T-helper 2 cell treated with Interferon-gamma antibody and Interleukin-4, amounts not matched to agents 100 ng/mL and 5 ng/mL, for 36 hours (primary cell): ENCODE measurements around the gene CD200R1. TPM values are rescaled to one million over a fixed set of nuclear protein-coding genes. Genes with fewer than 3 reads are reported as not detected.
"Not testable (repeated sequence)": the region's sequence is repeated elsewhere in the genome, so short reads cannot be mapped to it uniquely, and the experiment has no call there.

ENCODE experiments used
- intact Hi-C: fragments of 100-400 bp; cut with micrococcal nuclease; formaldehyde crosslinking; loops from one replicate; pipeline ENCODE4 v1.15.1; 2023
- total RNA-seq: library from RNA; stranded (reverse); gene quantifications from 2 replicates; pipeline ENCODE4 v1.2.3, GENCODE V29; 2022

CD200R1 gene
- total RNA-seq, 1 donor from 2014 or later = 13.1 TPM

- intact Hi-C loops = loop anchor here (10.0 kb wide), 1 partner anchor 841 kb away; the partner anchor contains the start of gene GCSAM
These were observed 1.1 kb upstream of the CD200R1 start for GRCh38 chr3:112976001-112976400.

DNA sequence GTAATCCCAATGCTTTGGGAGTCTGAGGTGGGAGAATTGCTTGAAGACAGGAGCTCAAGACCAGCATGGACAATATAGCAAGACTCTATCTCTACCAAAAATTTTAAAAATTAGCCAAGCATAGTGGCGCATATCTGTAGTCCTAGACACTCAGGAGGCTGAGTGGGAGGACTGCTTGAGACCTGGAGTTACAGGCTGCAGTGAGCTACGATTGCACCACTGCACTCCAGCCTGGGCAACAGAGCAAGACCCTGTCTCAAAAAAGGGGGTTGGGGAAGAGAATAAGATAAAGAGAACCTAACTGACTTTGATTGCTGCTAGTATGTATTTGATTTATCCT, 755 bp downstream of the CD200R1 start:
- intact Hi-C loops = loop anchor here (2.0 to 10.0 kb wide), 3 partner anchors 15 to 839 kb away; partner anchors contain the start of genes CD200R1L and GCSAM

- intact Hi-C loops = loop anchor here (1.0 to 10.0 kb wide), 6 partner anchors 15 to 839 kb away; partner anchors contain the start of genes CD200R1L, GCSAM, GTPBP8 and SLC35A5
These were observed 1.4 kb downstream of the CD200R1 start for GRCh38 chr3:112973325-112974177.

DNA sequence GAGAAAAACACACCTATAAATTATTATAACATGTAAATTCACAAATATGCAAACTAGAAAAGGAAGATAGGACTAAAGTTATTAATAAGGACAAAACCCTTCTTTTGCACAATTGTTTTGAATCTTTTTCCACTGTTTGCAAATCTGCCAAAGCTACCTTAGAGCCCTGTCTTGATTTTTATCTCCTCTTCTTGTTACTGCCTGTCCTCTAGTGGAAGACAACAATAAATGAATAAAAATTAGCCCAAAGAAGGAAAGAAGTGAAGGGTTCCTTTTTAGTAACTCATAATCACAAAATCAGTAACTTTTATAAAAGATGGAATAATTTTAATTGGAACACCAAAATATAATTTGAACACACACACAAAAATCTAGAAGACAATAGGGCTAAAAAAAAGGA, 2.7 kb downstream of the CD200R1 start:
- intact Hi-C loops = loop anchor here (2.0 to 10.0 kb wide), 3 partner anchors 19 to 837 kb away; partner anchors contain the start of genes CD200R1L, GCSAM and GTPBP8

- intact Hi-C loops = no loop called here
These were observed 7.1 kb downstream of the CD200R1 start for GRCh38 chr3:112967828-112968227.

GRCh38 chr3:112967425-112967824, 7.5 kb downstream of the CD200R1 start:
- intact Hi-C loops = no loop called here

DNA sequence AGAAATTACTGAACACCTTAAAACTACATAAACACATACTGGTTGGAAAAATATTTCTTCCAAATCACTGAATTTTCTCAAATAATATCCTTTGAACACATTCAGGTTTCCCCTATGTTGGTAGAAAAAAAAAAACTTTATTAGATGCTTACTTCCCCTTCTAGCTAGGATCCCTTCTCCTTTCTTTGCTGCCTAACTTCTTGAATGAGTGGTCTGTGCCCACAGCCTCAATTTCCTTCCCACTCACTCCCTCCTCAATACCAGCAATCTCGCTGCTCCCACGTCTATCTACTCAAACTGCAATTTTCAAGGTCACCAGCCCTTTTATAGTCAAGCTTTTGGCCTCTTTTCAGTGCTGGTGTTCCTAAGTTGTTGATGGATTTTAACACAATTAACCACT, 8.3 kb downstream of the CD200R1 start:
- intact Hi-C loops = no loop called here

- intact Hi-C loops = no loop called here
These were observed 9.2 kb downstream of the CD200R1 start for GRCh38 chr3:112965656-112966055.

- intact Hi-C loops = no loop called here
These were observed 11.2 kb downstream of the CD200R1 start for GRCh38 chr3:112963683-112964082.

DNA sequence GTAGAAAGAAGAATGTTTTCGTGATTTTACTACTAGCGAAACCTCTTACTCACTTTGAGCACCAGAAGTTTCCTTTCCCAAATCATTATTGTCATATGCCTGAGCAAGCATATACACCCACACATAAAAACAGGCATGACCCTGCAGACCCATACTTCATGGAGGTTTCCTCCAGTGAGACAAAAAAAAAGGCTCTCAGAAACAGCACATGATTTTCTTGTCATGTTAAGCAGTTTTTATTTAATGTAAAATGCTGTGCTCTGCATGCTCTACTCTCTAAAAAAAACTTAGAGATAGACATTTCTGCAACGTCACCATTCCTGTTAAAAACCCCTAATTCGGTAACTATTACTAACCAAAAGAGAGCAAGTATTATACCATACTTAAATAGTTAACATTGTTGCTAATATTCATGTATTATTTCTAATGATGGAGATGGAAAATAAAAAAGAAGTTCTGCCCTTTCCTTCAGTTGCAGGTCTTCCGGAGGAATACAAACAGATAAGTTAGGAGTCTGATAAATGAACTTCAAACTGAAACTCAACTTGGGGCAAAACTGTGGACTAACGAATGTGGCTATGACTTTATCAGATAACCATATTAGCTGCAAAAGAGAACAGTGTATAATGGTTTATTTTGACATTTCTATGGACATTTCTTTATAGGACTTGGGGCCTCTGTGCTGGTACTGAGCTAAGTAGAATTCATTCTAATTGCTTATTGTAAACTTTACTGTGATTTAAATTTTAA, 15.9 kb downstream of the CD200R1 start:
- intact Hi-C loops = loop anchor here (2.0 kb wide), 1 partner anchor 16 kb away; the partner anchor contains the start of gene CD200R1

DNA sequence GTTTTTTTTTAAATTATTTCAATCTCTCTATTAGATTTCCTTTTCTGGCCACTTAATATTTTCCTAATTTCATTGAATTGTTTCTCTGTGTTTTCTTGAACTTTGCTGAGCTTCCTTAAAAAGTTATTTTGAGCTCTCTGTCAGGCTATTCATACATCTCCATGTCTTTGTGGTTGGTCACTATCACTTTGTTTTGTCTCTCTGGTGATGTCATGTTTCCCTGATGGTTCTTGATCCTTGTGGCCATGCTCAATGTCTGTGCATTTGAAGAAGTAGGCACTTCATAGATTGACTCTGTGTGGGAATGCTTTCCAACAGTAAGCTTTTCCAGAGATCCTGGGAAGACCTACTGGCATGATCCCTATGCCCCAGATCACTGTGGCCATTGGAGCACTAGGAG, 18.6 kb downstream of the CD200R1 start:
- intact Hi-C loops = no loop called here

DNA sequence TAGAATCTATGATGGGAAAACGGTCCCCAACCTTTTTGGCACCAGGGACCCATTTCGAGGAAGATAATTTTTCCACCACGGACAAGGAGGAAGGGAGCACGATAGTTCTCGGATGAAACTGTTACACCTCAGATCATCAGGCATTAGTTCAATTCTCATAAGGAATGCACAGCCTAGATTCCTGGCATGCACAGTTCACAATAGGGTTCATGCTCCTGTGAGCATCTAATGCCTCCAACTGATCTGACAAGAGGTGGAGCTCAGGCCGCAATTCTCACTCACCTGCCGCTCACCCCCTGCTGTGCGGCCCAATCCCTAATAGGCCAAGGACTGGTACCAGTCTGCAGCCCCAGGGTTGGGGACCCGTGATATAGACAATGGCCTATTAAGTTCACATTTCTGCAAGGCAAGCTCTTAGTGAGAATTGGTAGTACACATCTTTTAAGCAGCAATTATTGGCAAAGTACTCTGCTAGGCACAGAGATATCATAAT, 26.5 kb downstream of the CD200R1 start:
- intact Hi-C loops = no loop called here

DNA sequence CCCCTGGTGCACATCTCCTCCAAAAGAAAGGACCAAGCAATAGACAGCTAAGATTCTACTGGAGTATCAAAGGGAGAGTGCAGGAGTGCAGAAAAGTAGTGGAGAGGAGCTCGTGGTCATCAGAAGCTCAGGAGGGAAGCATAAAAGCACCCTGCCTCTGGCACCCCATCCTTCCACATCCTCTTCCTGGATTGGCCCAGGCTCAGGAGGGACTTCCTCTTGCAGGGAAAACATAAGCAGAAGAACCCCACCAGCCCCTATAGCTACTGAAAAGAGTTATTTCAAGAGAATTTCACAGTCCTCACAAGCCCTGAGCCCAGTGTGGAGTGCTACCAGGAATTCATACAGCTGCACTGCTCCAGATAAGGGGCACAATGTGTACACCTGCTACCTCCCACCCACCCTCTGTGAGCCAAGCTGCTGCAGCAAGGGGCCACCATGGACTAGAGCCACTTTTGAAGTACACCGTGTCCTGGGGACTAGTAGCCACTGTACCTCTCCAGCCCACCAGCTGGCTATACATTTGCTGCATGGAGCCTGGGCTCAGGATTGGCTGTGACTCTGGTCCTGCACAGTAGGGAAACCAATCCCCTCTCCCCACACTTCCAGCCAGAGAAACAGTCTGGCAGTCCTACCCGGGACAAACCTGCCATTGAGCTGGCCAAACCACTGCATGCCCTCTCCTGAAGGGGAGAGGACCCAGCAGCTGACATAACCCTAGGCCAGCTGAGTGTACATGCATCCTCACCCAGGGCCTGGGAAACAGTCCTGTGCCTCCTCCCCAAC, 43.0 kb downstream of the CD200R1 start:
- intact Hi-C loops = no loop called here

DNA sequence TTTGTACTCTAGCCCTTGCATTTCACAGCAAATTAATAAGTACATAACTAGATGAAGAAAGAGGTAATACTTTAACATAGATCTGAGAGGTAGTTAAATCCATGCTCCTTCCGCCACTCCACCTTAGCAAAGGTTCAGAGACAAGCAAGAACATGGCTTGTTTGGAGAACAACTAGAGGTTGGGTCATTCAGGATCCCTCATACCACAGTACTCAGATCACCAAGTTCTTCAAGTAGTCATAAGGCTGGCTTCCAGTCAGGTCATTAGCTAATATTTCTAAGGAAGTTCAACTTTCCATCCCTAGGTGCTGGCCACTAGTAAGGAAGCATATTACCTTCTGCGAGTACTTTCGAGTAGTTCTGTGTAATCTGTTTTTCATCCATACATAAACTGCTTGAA, 44.1 kb downstream of the CD200R1 start:
- intact Hi-C loops = no loop called here

DNA sequence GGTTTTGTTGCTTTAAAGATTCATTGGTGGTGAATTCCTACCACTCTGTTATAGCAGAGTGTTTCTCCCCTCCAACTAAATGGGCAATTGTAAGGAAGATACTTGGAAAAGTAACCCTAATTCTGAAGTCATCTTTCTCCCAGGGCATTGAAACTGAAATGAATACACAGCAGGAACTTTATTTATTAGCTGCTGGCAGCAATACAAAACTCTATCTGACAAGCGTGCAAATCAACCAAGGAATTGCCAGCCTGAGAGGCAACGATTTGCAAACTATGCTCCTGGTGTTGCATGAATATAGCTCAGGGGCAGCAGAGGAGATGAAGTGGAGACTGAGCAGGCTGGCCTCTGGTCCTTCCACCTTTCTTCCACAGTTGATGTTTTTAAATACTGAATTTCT, 48.9 kb downstream of the CD200R1 start:
- intact Hi-C loops = no loop called here

DNA sequence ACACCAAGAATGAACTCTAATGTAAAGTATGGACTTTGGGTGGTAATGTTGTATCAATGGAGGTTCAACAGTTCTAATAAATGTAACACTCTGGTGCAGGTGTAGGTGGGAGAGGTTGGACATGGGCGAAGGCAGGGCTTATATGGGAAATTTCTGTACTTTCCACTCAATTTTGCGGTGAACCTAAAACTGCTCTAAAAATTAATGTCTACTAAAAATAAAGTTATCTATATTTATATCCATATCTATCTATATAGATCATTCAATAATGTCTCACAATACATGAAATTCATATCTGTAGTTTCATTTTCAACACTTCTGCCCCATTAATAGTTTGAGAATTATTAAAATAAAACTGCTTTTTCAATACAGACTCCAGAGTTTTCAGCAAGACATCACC, 49.3 kb downstream of the CD200R1 start:
- intact Hi-C loops = no loop called here

DNA sequence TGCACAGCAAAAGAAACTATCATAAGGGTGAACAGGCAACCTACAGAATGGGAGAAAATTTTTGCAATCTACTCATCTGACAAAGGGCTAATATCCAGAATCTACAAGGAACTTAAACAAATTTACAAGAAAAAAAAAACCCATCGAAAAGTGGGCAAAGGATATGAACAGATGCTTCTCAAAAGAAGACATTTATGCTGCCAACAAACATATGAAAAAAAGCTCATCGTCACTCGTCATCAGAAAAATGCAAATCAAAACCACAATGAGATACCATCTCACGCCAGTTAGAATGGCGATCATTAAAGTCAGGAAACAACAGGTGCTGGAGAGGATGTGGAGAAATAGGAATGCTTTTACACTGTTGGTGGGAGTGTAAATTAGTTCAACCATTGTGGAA, 55.4 kb downstream of the CD200R1 start:
- intact Hi-C loops = not testable (repeated sequence)

DNA sequence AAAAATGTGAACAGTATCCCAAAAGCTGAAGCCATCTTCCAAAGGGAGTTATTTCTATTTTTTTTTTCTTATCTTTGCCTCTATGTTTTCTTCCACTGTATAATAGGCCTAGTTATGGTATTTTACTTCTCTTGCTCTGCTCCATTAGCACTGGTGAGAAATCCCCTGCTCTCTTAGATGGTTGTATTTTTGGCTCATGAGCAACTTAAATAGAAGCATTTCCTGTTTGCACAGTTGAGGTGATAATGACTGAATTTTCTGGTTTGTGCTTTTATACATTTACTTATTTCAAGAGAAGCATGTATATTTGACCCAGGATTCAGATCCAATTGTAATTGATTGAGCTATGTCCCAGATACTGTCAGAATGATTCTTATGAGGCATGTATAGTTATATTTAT, 66.7 kb downstream of the CD200R1 start:
- intact Hi-C loops = no loop called here

DNA sequence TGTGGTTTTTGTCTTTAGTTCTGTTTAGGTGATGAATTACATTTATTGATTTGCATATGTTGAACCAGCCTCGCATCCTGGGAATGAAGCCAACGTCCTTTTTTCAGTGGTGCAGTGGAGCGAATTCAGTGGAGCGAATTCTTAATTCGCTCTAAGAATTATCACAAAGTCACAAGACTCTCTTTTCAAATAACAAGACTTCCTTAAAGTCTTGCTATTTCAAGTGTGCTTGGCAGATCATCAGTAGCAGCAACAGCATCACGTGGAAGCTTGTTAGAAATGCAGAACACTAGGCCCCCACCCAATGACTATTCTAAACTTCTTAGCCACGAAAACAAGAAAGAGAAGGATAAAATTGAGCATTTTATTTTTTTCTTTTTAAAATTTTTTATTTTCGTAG, 70.1 kb downstream of the CD200R1 start:
- intact Hi-C loops = no loop called here

GRCh38 chr3:112900113-112900512, 74.8 kb downstream of the CD200R1 start:
- intact Hi-C loops = no loop called here

DNA sequence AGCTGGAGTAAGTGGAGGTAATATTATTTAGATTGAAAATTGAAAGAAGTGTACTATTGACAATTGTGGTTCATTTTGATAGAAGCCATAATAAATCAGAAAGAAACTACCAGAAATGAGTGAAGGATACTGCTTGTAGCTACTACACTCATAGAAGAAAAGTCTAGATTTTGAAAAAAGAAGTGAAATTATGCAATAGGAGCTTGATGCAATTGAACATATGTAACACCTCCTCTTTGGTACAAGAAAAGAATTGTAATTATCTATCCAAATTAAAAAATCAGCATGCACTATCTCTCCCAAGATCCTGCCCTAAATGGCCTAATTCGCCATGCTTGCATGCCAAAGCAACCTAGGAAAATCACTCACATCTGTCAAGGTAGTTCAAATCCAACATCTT, 77.1 kb downstream of the CD200R1 start:
- intact Hi-C loops = no loop called here
